Thyroid gland (tissue), 4 donors: ENCODE results near the gene CELF4. TPM values are rescaled to one million over a fixed set of nuclear protein-coding genes. Genes with fewer than 3 reads are reported as not detected.

Experiments used
- DNase-seq, 2 donors: peaks; one replicate each; pipeline ENCODE4 v3.0.0-alpha.2; 2019
- H3K27ac ChIP-seq, 3 donors: fragments of 200-600 bp; sonication (generic); 1 replicate in 2 of 3; 2 replicates in 1 of 3; pipeline ENCODE4 v1.5.1; 2016 to 2019; ENCODE audit warnings: mild to moderate bottlenecking in 1 of 3, moderate library complexity in 1 of 3
- H3K27me3 ChIP-seq: fragments of 200-600 bp; sonication (generic); one replicate; pipeline ENCODE4 v1.5.1; 2019
- H3K36me3 ChIP-seq, 2 donors: fragments of 200-600 bp; sonication (generic); one replicate each; pipeline ENCODE4 v1.5.1; 2016 to 2019
- H3K4me1 ChIP-seq, 2 donors: fragments of 200-600 bp; sonication (generic); one replicate each; pipeline ENCODE4 v1.5.1; 2017 to 2019
- H3K4me3 ChIP-seq, 3 donors: fragments of 200-600 bp; sonication (generic); replicated peaks in 1 of 3; 1 replicate in 2 of 3; 2 replicates in 1 of 3; pipeline ENCODE4 v1.5.1; 2016; ENCODE audit warnings: mild to moderate bottlenecking in 1 of 3
- H3K9me3 ChIP-seq: fragments of 200-600 bp; sonication (generic); one replicate; pipeline ENCODE4 v1.5.1; 2017
- POLR2A ChIP-seq, 2 donors: fragments of 450-650 bp; IDR thresholded peaks; one replicate each; pipeline ENCODE4 v1.6.1; 2017; ENCODE audit warnings: antibody characterized with exemption in 2 of 2, mild to moderate bottlenecking in 2 of 2, moderate library complexity in 1 of 2
- WGBS, 2 donors: methylation state at CpG; one replicate each; pipeline ENCODE4 v1.1.5; 2017; 5-methylcytosine and 5-hydroxymethylcytosine counted together
- intact Hi-C: fragments of 100-400 bp; cut with DNase I; formaldehyde crosslinking; loops from one replicate; pipeline ENCODE4 v1.15.1; 2023
- total RNA-seq, 4 donors: library from RNA; depleted of rRNA; stranded (reverse); fragments of >200 nt; gene quantifications; one replicate each; pipeline ENCODE4 v1.2.3, GENCODE V29; 2016
- TF ChIP-seq, protein P1 (sequence below), 6 experiments: fragments of 200-600 bp in 3 of 6; fragments of 450-650 bp in 3 of 6; sonication (generic) in 3 of 6; IDR thresholded peaks; one replicate each; pipeline ENCODE4 v1.5.1; 2016 to 2019; ENCODE audit warnings: antibody characterized with exemption in 6 of 6, mild to moderate bottlenecking in 2 of 6, inconsistent platforms in 1 of 6, moderate library complexity in 1 of 6

Gene CELF4
- total RNA-seq, 4 donors from 2014 or later = 4.3 TPM; not detected in 3

DNA sequence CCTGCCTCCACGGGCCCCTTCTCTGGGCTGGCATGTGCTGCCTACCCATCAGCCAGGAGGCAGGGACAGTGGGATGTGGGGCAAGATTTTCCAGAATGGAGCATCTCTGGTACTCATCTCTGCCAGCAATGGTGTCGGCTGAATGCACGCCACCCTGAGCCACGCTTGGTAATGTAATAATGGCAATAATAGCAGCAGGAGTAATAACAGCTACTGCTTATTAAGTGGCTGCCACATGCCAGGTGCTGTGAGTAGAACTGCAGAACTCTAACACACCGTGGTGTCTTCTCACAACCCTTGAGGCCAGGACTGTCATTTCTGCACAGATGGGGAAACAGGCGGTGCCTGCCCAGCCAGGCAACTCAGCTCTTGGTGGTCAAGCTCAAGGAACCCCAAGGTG lies 113.6 kb downstream of the CELF4 start:
- no peaks in the 10 kb centered on the region for H3K27me3 ChIP-seq
- H3K36me3 ChIP-seq = no peaks in the 10 kb centered on the region
- H3K9me3 ChIP-seq = no peaks in the 10 kb centered on the region
- 95 to 100% methylated on average over 2 to 6 of the region's 6 CpGs for WGBS, 2 donors
- no peak for TF ChIP-seq POLR2A (IDR thresholded peaks at IDR 0.05)
- TF ChIP-seq, protein P1, sequence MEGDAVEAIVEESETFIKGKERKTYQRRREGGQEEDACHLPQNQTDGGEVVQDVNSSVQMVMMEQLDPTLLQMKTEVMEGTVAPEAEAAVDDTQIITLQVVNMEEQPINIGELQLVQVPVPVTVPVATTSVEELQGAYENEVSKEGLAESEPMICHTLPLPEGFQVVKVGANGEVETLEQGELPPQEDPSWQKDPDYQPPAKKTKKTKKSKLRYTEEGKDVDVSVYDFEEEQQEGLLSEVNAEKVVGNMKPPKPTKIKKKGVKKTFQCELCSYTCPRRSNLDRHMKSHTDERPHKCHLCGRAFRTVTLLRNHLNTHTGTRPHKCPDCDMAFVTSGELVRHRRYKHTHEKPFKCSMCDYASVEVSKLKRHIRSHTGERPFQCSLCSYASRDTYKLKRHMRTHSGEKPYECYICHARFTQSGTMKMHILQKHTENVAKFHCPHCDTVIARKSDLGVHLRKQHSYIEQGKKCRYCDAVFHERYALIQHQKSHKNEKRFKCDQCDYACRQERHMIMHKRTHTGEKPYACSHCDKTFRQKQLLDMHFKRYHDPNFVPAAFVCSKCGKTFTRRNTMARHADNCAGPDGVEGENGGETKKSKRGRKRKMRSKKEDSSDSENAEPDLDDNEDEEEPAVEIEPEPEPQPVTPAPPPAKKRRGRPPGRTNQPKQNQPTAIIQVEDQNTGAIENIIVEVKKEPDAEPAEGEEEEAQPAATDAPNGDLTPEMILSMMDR (IDR thresholded peaks at IDR 0.05) = no peak
- no peaks in the 10 kb centered on the region for H3K4me1 ChIP-seq
- intact Hi-C loops = no loop called here
- no peak for DNase-seq
- H3K4me3 ChIP-seq = no peak overlapping the region
- H3K27ac ChIP-seq = no peak overlapping the region

DNA sequence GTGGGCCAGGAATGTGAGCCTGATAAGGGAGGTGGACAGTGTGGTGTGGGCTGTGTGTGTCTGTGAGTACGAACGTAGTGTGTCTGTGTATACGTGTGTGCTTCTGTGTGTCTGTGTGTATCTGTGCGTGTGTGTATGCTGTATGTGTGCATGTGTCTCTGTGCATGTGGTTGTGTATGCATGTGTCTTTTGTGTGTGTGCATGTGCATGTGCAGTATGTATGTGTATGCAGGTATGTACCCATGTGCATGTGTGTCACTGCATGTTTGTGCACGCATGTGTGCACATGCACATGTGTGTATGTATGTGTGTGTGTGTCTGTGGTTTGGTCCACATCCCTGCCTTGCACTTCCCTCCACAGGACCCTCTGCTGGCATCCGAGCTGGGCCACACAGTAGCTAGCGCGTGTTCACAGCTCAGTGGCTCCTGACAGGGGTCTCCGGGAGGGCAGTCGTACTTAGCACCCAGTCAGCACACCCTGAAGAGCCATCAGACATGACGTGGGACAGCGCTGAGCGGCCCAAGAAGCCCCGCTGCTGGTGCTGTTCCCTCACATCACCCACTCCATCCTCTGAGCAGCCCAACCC lies 114.3 kb downstream of the CELF4 start:
- DNase-seq = no peak
- Histone ChIP-seq H3K4me1 (no peaks in the 10 kb centered on the region), H3K27me3 (no peaks in the 10 kb centered on the region), H3K27ac (no peak overlapping the region), H3K4me3 (no peak overlapping the region), H3K36me3 (no peaks in the 10 kb centered on the region), H3K9me3 (no peaks in the 10 kb centered on the region)
- WGBS, 2 donors = 79 to 91% methylated on average over 10 to 13 of the region's 14 CpGs
- no peak for TF ChIP-seq POLR2A (IDR thresholded peaks at IDR 0.05)
- TF ChIP-seq, protein P1 (IDR thresholded peaks at IDR 0.05) = no peak
- intact Hi-C loops = no loop called here

DNA sequence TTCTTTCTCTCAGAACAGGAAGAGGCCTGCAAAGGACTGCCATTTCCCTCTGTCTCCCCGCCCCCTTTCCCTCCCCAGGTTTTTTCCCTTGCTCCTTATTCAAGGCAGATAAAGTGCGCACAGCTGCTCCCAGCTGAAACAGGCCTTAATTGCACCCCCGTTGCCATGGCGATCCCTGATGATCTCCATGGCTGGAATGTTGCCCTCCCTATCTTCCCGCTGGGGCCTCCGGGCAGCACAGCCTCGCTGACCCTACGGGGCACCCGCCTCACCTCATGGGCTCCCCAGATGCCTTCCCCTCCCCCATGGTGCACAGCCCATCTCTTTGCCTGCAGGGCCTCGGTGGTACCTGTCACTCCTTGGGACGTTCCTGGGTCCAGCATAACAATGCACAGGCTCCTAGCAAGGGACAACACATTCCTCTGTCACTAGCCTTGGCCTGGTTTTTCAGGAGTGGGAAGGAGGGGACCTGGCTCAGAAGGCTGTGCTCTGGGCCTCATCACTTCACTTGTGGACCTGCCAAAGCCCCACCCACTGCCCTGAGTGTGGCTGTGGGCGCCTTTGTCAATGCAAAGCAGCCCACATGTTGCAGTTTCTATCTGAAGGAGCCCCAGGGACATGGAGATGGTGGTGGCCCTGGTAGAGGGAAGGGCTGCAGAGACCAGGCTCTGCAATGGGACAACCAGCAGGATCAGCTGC lies 115.0 kb downstream of the CELF4 start:
- 50 to 52% methylated on average over 8 to 9 of the region's 12 CpGs for WGBS, 2 donors
- Histone ChIP-seq H3K27me3 (no peaks in the 10 kb centered on the region), H3K36me3 (no peaks in the 10 kb centered on the region), H3K9me3 (no peaks in the 10 kb centered on the region), H3K4me3 (no peak overlapping the region), H3K27ac (no peak overlapping the region), H3K4me1 (no peaks in the 10 kb centered on the region)
- no peak for DNase-seq
- TF ChIP-seq POLR2A (IDR thresholded peaks at IDR 0.05) = no peak
- TF ChIP-seq, protein P1 (IDR thresholded peaks at IDR 0.05) = no peak
- intact Hi-C loops = no loop called here

DNA sequence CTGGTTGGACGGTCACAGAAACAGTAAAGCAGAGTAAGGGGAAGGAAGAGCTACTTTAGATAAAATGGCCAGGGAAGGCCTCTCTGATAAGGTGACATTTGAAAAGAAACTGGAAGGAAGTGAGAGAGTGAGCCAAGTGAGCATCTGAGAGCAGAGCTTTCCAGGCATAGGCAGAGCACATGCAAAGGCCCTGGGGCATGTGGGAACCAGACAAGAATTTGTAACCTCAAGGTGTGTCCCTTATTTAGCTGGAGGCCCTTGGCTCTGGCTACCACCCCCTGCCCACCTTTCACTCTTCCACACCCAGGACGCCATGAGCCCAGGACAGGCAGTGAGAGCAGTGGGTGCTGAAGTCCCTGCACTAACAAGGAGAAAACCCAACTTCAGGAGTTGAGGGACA lies 116.0 kb downstream of the CELF4 start:
- no peak for DNase-seq
- H3K4me3 ChIP-seq = no peak overlapping the region
- H3K27ac ChIP-seq = no peak overlapping the region
- H3K27me3 ChIP-seq = no peaks in the 10 kb centered on the region
- no peak for TF ChIP-seq POLR2A (IDR thresholded peaks at IDR 0.05)
- TF ChIP-seq, protein P1 (IDR thresholded peaks at IDR 0.05) = no peak
- H3K36me3 ChIP-seq = no peaks in the 10 kb centered on the region
- 84 to 87% methylated on average over 2 of the region's 2 CpGs for WGBS, 2 donors
- H3K4me1 ChIP-seq = no peaks in the 10 kb centered on the region
- intact Hi-C loops = no loop called here
- H3K9me3 ChIP-seq = no peaks in the 10 kb centered on the region

DNA sequence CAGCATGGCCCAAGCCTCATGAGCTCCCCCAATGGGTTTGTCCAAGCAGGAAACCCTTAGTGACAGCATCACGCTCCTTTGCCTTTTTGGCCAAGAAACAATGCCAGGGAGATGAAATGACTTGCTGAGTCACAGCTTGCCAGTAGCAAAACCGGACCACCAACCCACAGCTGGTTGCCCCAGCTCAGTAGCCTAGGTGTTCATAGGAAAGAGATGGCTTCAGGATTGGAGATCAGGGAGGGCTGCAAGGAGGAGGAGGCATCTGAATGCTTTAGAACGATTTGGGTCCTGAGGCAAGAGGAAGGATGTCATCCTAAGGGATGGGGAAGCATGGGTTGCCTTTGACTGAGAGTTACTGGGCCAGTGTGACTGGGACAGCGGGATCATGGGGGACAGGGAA lies 116.7 kb downstream of the CELF4 start:
- intact Hi-C loops = no loop called here
- no peak for DNase-seq
- 84 to 90% methylated on average over 4 of the region's 4 CpGs for WGBS, 2 donors

More for the DNA sequence above, 116.7 kb downstream of the CELF4 start:
- TF ChIP-seq, protein P1 (IDR thresholded peaks at IDR 0.05) = no peak
- no peak for TF ChIP-seq POLR2A (IDR thresholded peaks at IDR 0.05)
- Histone ChIP-seq H3K4me1 (no peaks in the 10 kb centered on the region), H3K4me3 (no peak overlapping the region), H3K36me3 (no peaks in the 10 kb centered on the region), H3K27ac (no peak overlapping the region), H3K9me3 (no peaks in the 10 kb centered on the region), H3K27me3 (no peaks in the 10 kb centered on the region)
